GM12878 (cell line): Measurements from ENCODE around the gene COL4A4. TPM values are rescaled to one million over a fixed set of nuclear protein-coding genes. Genes with fewer than 3 reads are reported as not detected.

Source experiments
- MYB ChIP-seq: fragments of 150-350 bp; IDR thresholded peaks from 2 replicates; pipeline ENCODE4 v1.6.1; 2014; ENCODE audit warnings: mild to moderate bottlenecking, low read depth, low read length, borderline replicate concordance
- POLR2AphosphoS2 ChIP-seq: IDR thresholded peaks from 2 replicates; pipeline ENCODE4 v1.6.1; 2011; ENCODE audit warnings: low read depth, mild to moderate bottlenecking, low read length, improper control_type of control experiment, moderate library complexity
- polyA plus RNA-seq, 11 experiments: library from polyadenylated mRNA; depleted of rRNA in 4 of 11; unstranded in 6 of 11; stranded (reverse) in 5 of 11; fragments of >200 nt; fragmentation: Nextera tagmentation in 4 of 11; fragmentation: Illumina TruSeq in 1 of 11; extraction: Ambion mirVana in 4 of 11; extraction: Trizol in 1 of 11; gene quantifications; 1 replicate in 1 of 11; 2 replicates in 10 of 11; pipeline versions ENCODE4 v1.2.1 to v1.2.3, GENCODE V29; 2011 to 2016; ENCODE audit warnings: inconsistent platforms in 2 of 11, missing spikeins in 2 of 11, low read depth in 1 of 11
- small RNA-seq: library from RNA; depleted of rRNA; stranded (forward); fragments of <200 nt; gene quantifications from one replicate; pipeline ENCODE3, GENCODE V24; 2014
- total RNA-seq, 4 experiments: library from RNA; depleted of rRNA in 3 of 4; stranded (reverse); fragments of >200 nt in 3 of 4; fragmentation: Illumina TruSeq in 1 of 4; extraction: Trizol in 1 of 4; gene quantifications; 2 replicates each; pipeline versions ENCODE4 v1.2.1 to v1.2.3, GENCODE V29; 2013 to 2021
- TF ChIP-seq, protein P1 (sequence below): fragments of 450-650 bp; IDR thresholded peaks from 2 replicates; pipeline ENCODE4 v1.6.1; 2017; ENCODE audit warnings: mild to moderate bottlenecking, moderate library complexity

The COL4A4 gene
- total and polyA plus RNA-seq, 10 of the 15 experiments (the other 5 are each of a cell fraction or from before 2014, with no cell fraction given) = 0.19 to 4.0 (median 2.1) TPM

DNA sequence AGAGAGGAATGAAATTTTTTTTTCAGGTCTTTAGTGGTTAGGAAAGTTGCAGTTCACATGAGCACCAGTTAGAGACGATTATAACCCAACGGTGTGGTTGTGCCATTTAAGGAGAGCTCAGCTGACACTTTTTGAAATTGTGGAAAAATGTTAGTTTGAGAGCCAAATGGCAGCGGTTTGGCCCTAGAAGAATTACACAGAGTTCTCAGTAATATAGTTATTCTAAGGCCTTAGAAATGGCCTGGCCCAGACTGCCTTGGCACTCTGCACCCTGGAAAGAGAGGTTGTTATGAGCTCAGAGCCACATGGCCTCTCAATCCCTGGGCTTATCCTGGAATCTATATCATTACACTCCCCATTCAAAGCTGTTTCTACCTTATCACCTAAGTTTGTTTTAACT, 210.8 kb downstream of the COL4A4 start (continued):
- TF ChIP-seq, protein P1, sequence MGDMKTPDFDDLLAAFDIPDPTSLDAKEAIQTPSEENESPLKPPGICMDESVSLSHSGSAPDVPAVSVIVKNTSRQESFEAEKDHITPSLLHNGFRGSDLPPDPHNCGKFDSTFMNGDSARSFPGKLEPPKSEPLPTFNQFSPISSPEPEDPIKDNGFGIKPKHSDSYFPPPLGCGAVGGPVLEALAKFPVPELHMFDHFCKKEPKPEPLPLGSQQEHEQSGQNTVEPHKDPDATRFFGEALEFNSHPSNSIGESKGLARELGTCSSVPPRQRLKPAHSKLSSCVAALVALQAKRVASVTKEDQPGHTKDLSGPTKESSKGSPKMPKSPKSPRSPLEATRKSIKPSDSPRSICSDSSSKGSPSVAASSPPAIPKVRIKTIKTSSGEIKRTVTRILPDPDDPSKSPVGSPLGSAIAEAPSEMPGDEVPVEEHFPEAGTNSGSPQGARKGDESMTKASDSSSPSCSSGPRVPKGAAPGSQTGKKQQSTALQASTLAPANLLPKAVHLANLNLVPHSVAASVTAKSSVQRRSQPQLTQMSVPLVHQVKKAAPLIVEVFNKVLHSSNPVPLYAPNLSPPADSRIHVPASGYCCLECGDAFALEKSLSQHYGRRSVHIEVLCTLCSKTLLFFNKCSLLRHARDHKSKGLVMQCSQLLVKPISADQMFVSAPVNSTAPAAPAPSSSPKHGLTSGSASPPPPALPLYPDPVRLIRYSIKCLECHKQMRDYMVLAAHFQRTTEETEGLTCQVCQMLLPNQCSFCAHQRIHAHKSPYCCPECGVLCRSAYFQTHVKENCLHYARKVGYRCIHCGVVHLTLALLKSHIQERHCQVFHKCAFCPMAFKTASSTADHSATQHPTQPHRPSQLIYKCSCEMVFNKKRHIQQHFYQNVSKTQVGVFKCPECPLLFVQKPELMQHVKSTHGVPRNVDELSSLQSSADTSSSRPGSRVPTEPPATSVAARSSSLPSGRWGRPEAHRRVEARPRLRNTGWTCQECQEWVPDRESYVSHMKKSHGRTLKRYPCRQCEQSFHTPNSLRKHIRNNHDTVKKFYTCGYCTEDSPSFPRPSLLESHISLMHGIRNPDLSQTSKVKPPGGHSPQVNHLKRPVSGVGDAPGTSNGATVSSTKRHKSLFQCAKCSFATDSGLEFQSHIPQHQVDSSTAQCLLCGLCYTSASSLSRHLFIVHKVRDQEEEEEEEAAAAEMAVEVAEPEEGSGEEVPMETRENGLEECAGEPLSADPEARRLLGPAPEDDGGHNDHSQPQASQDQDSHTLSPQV = no peak
- TF ChIP-seq POLR2AphosphoS2 (no peak), MYB (no peak)
- TF ChIP-seq, all 136 proteins: peak for 0

Small RNA genes within 50 kb of the gene (small RNA-seq; reads per million reads assigned to genes)
- gene RF00554 = not detected

Other genes starting within 250 kb of the COL4A4 start
- 7.9 and 11.6 TPM in 2 replicates for gene COL4A3, start 419 bp upstream of the COL4A4 start, total RNA-seq (2014; rRNA removed)
- gene COL4A3, start 419 bp upstream of the COL4A4 start, total RNA-seq (2014; rRNA removed; fragmentation: Illumina TruSeq; extraction: Trizol) = 7.3 and 8.0 TPM in 2 replicates
- 4.3 and 5.3 TPM in 2 replicates for gene COL4A3, start 419 bp upstream of the COL4A4 start, total RNA-seq (2021)
- 0.33 and 0.34 TPM in 2 replicates for gene COL4A3, start 419 bp upstream of the COL4A4 start, polyA plus RNA-seq (2011; rRNA removed)
- gene COL4A3, start 419 bp upstream of the COL4A4 start, polyA plus RNA-seq (2014; fragmentation: Illumina TruSeq; extraction: Trizol) = 6.7 and 7.6 TPM in 2 replicates
- 1 to 10 TPM in 1 of 2 experiments, under 1 TPM in 1; 0.68 to 1.3 TPM for gene COL4A3, start 419 bp upstream of the COL4A4 start, polyA plus RNA-seq (2014; fragmentation: Nextera tagmentation; extraction: Ambion mirVana)
- gene COL4A3, start 419 bp upstream of the COL4A4 start, polyA plus RNA-seq (2014; rRNA removed) = 7.3 and 10.5 TPM in 2 replicates
- gene COL4A3, start 419 bp upstream of the COL4A4 start, polyA plus RNA-seq (2016; fragmentation: Nextera tagmentation; extraction: Ambion mirVana) = 1 to 10 TPM; 2.1 to 2.4 TPM
- gene MFF, start 161.0 kb upstream of the COL4A4 start, total RNA-seq (2014; rRNA removed) = 120 and 128 TPM in 2 replicates
- 107 and 110 TPM in 2 replicates for gene MFF, start 161.0 kb upstream of the COL4A4 start, total RNA-seq (2014; rRNA removed; fragmentation: Illumina TruSeq; extraction: Trizol)
- gene MFF, start 161.0 kb upstream of the COL4A4 start, total RNA-seq (2021) = 68.5 and 72.1 TPM in 2 replicates
- 108 and 143 TPM in 2 replicates for gene MFF, start 161.0 kb upstream of the COL4A4 start, polyA plus RNA-seq (2011; rRNA removed)
- 95.0 and 109 TPM in 2 replicates for gene MFF, start 161.0 kb upstream of the COL4A4 start, polyA plus RNA-seq (2014; fragmentation: Illumina TruSeq; extraction: Trizol)
- 10 to 100 TPM; 19.6 to 35.0 TPM for gene MFF, start 161.0 kb upstream of the COL4A4 start, polyA plus RNA-seq (2014; fragmentation: Nextera tagmentation; extraction: Ambion mirVana)
- gene MFF, start 161.0 kb upstream of the COL4A4 start, polyA plus RNA-seq (2014; rRNA removed) = 102 and 103 TPM in 2 replicates
- 100 to 1,000 TPM; 128 to 131 TPM for gene MFF, start 161.0 kb upstream of the COL4A4 start, polyA plus RNA-seq (2016; fragmentation: Nextera tagmentation; extraction: Ambion mirVana)
- not detected in 2 replicates for gene TM4SF20, start 215.1 kb upstream of the COL4A4 start, total RNA-seq (2014; rRNA removed)
- gene TM4SF20, start 215.1 kb upstream of the COL4A4 start, total RNA-seq (2014; rRNA removed; fragmentation: Illumina TruSeq; extraction: Trizol) = not detected in 2 replicates
- gene TM4SF20, start 215.1 kb upstream of the COL4A4 start, total RNA-seq (2021) = not detected in 2 replicates
- 0.03 TPM in 1 of 2 replicates, not detected in the other for gene TM4SF20, start 215.1 kb upstream of the COL4A4 start, polyA plus RNA-seq (2011; rRNA removed)
- gene TM4SF20, start 215.1 kb upstream of the COL4A4 start, polyA plus RNA-seq (2014; fragmentation: Illumina TruSeq; extraction: Trizol) = not detected in 2 replicates
- under 1 TPM in 1 of 2 experiments, not detected in 1; 0.04 TPM for gene TM4SF20, start 215.1 kb upstream of the COL4A4 start, polyA plus RNA-seq (2014; fragmentation: Nextera tagmentation; extraction: Ambion mirVana)
- not detected in 2 replicates for gene TM4SF20, start 215.1 kb upstream of the COL4A4 start, polyA plus RNA-seq (2014; rRNA removed)
- under 1 TPM in 1 of 2 experiments, not detected in 1; 0.07 TPM for gene TM4SF20, start 215.1 kb upstream of the COL4A4 start, polyA plus RNA-seq (2016; fragmentation: Nextera tagmentation; extraction: Ambion mirVana)
- not detected in 2 replicates for gene SCYGR1, start 223.7 kb upstream of the COL4A4 start, total RNA-seq (2014; rRNA removed)
- not detected in 2 replicates for gene SCYGR1, start 223.7 kb upstream of the COL4A4 start, total RNA-seq (2014; rRNA removed; fragmentation: Illumina TruSeq; extraction: Trizol)
- not detected in 2 replicates for gene SCYGR1, start 223.7 kb upstream of the COL4A4 start, total RNA-seq (2021)
- not detected in 2 replicates for gene SCYGR1, start 223.7 kb upstream of the COL4A4 start, polyA plus RNA-seq (2011; rRNA removed)
- not detected in 2 replicates for gene SCYGR1, start 223.7 kb upstream of the COL4A4 start, polyA plus RNA-seq (2014; fragmentation: Illumina TruSeq; extraction: Trizol)
- not detected for gene SCYGR1, start 223.7 kb upstream of the COL4A4 start, polyA plus RNA-seq (2014; fragmentation: Nextera tagmentation; extraction: Ambion mirVana)
- not detected in 2 replicates for gene SCYGR1, start 223.7 kb upstream of the COL4A4 start, polyA plus RNA-seq (2014; rRNA removed)
- not detected for gene SCYGR1, start 223.7 kb upstream of the COL4A4 start, polyA plus RNA-seq (2016; fragmentation: Nextera tagmentation; extraction: Ambion mirVana)